Naive thymus-derived CD8-positive, alpha-beta T cell (primary cell): Measurements from ENCODE around the gene BLOC1S4. TPM values are rescaled to one million over a fixed set of nuclear protein-coding genes. Genes with fewer than 3 reads are reported as not detected.

ENCODE experiments used
- ATAC-seq, 2 donors: fragments of 150-1000 bp; cut with Tn5 transposase in 1 of 2; sonication (Bioruptor Pico), chemical (Tn5 transposase) in 1 of 2; 1 replicate in 1 of 2; 2 replicates in 1 of 2; pipeline ENCODE4 v1.10.0; 2021; ENCODE audit warnings: mild to moderate bottlenecking in 2 of 2, moderate library complexity in 2 of 2
- POLR2A ChIA-PET: fragments of 350-600 bp; sonication (Branson Sonifier 250); formaldehyde crosslinking; loops from one replicate; lab custom pipeline; 2021; ENCODE audit warnings: antibody characterized with exemption; lab: Charles Lee
- DNase-seq, 10 donors: peaks; one replicate each; pipeline versions ENCODE4 v3.0.0 to v3.0.0-alpha.2; 2020 to 2022
- H3K27ac Mint-ChIP-seq, 10 donors: one replicate each; pipeline ENCODE4 v1.8.0; 2020 to 2022; ENCODE audit warnings: mild to moderate bottlenecking in 10 of 10, mixed read lengths in 10 of 10, moderate library complexity in 4 of 10, inconsistent platforms in 1 of 10
- H3K27me3 Mint-ChIP-seq, 5 donors: one replicate each; pipeline ENCODE4 v1.8.0; 2021 to 2022; ENCODE audit warnings: mixed read lengths in 5 of 5
- H3K36me3 Mint-ChIP-seq, 3 donors: one replicate each; pipeline ENCODE4 v1.8.0; 2020 to 2022; ENCODE audit warnings: mixed read lengths in 3 of 3, mild to moderate bottlenecking in 2 of 3, inconsistent platforms in 1 of 3
- H3K4me1 Mint-ChIP-seq, 4 donors: one replicate each; pipeline ENCODE4 v1.8.0; 2021 to 2022; ENCODE audit warnings: mixed read lengths in 4 of 4
- H3K4me3 Mint-ChIP-seq, 10 donors: one replicate each; pipeline ENCODE4 v1.8.0; 2020 to 2022; ENCODE audit warnings: mild to moderate bottlenecking in 10 of 10, mixed read lengths in 10 of 10, moderate library complexity in 6 of 10, inconsistent platforms in 1 of 10
- H3K9me3 Mint-ChIP-seq, 9 donors: one replicate each; pipeline ENCODE4 v1.8.0; 2020 to 2022; ENCODE audit warnings: mixed read lengths in 9 of 9, mild to moderate bottlenecking in 3 of 9, inconsistent platforms in 1 of 9, moderate library complexity in 1 of 9
- polyA plus RNA-seq, 3 donors: library from polyadenylated mRNA; unstranded; fragments of 300-500 nt; fragmentation: Illumina TruSeq; gene quantifications; one replicate each; pipeline ENCODE4 v1.2.3, GENCODE V29; 2021
- total RNA-seq, 8 experiments: library from RNA in 2 of 8; stranded (reverse) in 2 of 8; gene quantifications; one replicate each; pipeline ENCODE4 v1.2.3 and lab custom pipeline; 2021 to 2026

Gene BLOC1S4
- total and polyA plus RNA-seq, 5 experiments from 2014 or later, result 38.7 to 81.6 (median 65.8) TPM

DNA sequence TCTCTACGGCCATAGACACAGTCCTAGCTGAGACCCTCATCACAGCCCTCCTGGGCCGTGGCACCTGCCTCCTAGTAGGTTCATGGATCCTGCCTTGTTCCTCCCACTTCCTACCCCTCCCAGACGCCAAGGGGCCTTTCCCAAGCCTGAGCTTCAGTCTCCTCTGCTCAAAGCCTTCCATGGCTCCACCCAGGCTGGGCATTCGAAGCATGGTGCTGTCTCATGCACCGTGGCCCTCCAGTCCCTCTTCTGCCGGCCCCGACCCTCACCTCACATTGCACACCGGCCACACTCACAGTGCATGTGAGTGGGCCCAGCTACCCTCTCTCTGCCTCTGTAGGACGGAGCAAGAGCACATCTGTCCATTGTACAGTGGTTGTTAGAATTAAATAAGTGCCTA is 44.9 kb downstream of the BLOC1S4 start:
- Mint-ChIP-seq H3K9me3 (no peaks in the 10 kb centered on the region), H3K27ac (peak overlapping the region in 4 of 10 donors; percentile 49 to 91 (median 82)), H3K36me3 (no peaks in the 10 kb centered on the region), H3K4me3 (peak overlapping the region in 3 of 10 donors; percentile 25 to 72 (median 72)), H3K27me3 (peaks cover 0 to 2% (median 0%) of the 10 kb centered on the region in 5 donors), H3K4me1 (peaks cover 10 to 37% (median 15%) of the 10 kb centered on the region in 4 donors)
- DNase-seq (no peak), ATAC-seq (no peak)
- POLR2A ChIA-PET, result interaction anchor here (1.3 to 3.4 kb wide), 2 partner anchors 17 to 21 kb away, joined by 3 to 20 read pairs; partner anchors contain the start of gene KIAA0232

DNA sequence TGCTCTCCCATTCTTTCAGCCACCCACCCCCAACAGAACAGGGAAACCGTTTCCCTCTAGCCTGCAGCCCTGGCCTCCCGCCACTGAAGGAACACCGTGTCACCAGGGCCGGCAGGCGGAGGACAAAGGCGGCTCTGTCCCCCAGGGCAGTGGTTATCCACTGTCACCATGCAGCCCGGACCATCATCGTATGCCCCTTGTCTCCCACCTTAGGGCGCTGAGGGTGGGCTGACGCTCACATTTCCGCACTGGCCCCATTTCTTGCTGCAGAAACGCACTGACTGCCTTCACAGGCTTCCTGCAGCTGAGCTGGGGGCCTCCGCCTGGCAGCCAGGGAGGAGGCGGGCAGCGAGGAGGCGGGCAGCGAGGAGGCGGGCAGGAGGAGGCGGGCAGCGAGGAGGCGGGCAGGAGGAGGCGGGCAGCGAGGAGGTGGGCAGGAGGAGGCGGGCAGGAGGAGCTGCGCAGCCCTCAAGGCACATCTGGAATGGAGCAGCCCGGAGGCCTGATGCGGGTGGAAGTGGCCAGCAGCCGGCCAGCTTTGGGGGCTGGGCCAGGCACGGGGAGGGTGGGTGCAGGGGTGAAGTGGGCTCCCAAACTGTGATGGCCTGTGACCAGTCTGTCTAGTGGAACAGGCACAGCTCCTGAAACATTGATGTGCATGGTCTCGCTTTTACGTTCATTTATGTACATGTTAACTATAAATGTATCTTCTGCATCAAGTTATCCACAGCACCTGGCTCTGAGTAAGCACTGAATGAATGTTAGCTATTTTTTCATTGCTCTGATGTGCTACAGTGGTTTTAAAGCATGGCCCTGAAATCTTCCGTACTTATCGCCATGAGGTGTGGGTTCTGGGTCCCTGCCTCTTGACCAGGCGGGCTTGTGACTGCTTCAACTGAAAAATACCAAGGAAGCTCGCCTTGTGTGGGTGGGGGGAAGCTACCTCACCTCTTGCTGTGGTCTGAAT is 46.0 kb downstream of the BLOC1S4 start:
- POLR2A ChIA-PET, result interaction anchor here (1.3 to 3.4 kb wide), 3 partner anchors 15 to 20 kb away, joined by 3 to 20 read pairs (median 3); partner anchors contain the start of gene KIAA0232
- peak overlapping the region in 9 of 10 donors; percentile 35 to 91 (median 78) for H3K27ac Mint-ChIP-seq
- peaks cover 0 to 2% (median 0%) of the 10 kb centered on the region in 5 donors for H3K27me3 Mint-ChIP-seq
- peaks cover 15 to 47% (median 22%) of the 10 kb centered on the region in 4 donors for H3K4me1 Mint-ChIP-seq
- ATAC-seq, result peak; percentile 44 to 92
- peak overlapping the region; percentile 37 to 77 (median 71) for H3K4me3 Mint-ChIP-seq
- no peaks in the 10 kb centered on the region for H3K9me3 Mint-ChIP-seq
- DNase-seq, result peak in 3 of 10 donors; percentile 17 to 46 (median 29)
- no peaks in the 10 kb centered on the region for H3K36me3 Mint-ChIP-seq

DNA sequence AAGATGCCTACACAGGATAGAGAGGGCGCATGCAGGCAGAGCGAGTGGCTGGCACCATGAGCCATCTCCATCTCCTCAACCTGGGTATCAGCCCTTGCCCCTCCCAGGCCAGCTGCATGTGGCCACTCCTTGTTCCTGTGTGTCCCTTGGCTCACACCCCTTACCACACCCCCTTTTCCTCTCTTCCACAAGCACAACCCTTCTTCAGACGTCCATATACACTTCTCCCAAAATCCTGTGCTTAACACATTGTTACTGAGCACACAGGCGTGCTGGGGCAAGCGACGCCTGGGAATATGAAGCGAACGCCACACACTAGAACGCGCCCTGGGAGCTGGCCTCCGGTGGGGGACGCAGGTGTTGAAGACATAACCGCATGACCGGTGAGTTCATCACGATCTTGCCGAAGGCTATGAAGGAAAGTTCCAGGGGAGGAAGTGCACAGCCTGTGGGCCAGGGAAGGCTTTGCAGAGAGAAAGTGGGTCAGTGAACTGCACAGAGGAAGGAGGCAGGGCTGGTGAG is 47.4 kb downstream of the BLOC1S4 start:
- H3K4me3 Mint-ChIP-seq, result no peak overlapping the region
- H3K36me3 Mint-ChIP-seq, result no peaks in the 10 kb centered on the region
- peaks cover 15 to 59% (median 30%) of the 10 kb centered on the region in 4 donors for H3K4me1 Mint-ChIP-seq
- peaks cover 0 to 2% (median 0%) of the 10 kb centered on the region in 5 donors for H3K27me3 Mint-ChIP-seq
- peak overlapping the region in 2 of 10 donors; percentile 26 to 42 for H3K27ac Mint-ChIP-seq
- DNase-seq, result no peak
- POLR2A ChIA-PET, result interaction anchor here (3.4 kb wide), 1 partner anchor 19 kb away, joined by 20 read pairs; the partner anchor contains the start of gene KIAA0232
- H3K9me3 Mint-ChIP-seq, result no peaks in the 10 kb centered on the region
- no peak for ATAC-seq

DNA sequence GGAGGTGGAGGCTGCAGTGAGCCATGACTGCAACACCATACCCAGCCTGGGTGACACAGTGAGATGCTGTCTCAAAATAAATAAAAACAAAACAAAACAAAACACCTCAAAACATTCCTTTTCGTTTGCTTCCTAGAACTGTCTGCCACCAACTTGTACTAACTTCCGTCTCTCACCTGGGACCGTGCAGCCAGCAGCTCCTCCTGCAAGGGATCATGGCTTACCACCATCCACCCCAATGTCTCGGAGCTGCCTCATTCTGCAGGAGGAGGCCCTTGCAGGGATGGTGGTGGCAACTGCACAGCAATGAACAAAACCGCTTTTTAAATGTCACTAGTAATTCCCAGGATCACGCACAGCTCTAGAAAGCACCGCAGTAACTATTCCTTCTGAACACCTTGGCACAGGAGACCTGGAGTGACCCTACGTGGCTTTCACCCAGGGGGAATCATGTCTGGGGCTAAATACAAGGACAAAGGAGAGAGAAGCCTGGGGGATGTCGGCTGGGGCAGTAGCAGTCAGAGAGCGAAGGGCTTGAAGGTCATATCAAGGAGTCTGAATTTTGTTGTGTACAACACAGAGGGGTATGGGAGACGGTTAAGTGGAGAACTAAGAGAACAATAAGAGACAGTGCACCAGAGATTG is 49.1 kb downstream of the BLOC1S4 start:
- H3K36me3 Mint-ChIP-seq, result no peaks in the 10 kb centered on the region
- peaks cover 18 to 74% (median 47%) of the 10 kb centered on the region in 4 donors for H3K4me1 Mint-ChIP-seq
- no peak overlapping the region for H3K4me3 Mint-ChIP-seq
- no peak for DNase-seq
- H3K27me3 Mint-ChIP-seq, result peaks cover 0 to 2% (median 0%) of the 10 kb centered on the region in 5 donors
- peak overlapping the region in 2 of 10 donors; percentile 67 to 79 for H3K27ac Mint-ChIP-seq
- POLR2A ChIA-PET, result no interaction called here
- no peak for ATAC-seq
- no peaks in the 10 kb centered on the region for H3K9me3 Mint-ChIP-seq

DNA sequence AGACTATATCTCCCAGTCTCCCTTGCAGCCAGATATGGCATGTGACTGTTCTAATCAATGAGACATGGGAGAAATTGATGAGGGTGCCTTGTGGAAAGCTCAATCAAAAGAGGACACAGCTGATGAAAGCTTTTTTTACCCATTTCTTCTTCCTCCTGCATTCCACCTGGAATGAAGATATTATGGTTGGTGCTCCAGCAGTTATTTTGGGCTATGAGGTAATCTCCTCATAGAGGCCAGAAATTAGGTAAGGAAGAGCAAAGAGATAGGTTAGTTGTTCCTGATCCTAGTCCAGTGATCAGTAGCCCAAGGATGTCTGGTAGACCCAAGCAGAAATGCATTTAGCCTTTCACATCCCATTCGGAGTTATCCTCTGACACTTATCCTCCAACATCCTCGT is 49.7 kb downstream of the BLOC1S4 start:
- Mint-ChIP-seq H3K36me3 (no peaks in the 10 kb centered on the region), H3K27ac (peak overlapping the region in 1 of 10 donors; percentile 71), H3K4me1 (peaks cover 18 to 77% (median 49%) of the 10 kb centered on the region in 4 donors), H3K4me3 (no peak overlapping the region), H3K9me3 (no peaks in the 10 kb centered on the region), H3K27me3 (peaks cover 0 to 2% (median 0%) of the 10 kb centered on the region in 5 donors)
- DNase-seq (no peak), ATAC-seq (no peak)
- POLR2A ChIA-PET, result interaction anchor here (5.3 kb wide), 1 partner anchor 14 kb away, joined by 82 read pairs; the partner anchor contains the start of gene KIAA0232

Other genes starting within 250 kb of the BLOC1S4 start
- gene PPP2R2C, start 243.6 kb upstream of the BLOC1S4 start, total RNA-seq, result not detected
- gene PPP2R2C, start 243.6 kb upstream of the BLOC1S4 start, polyA plus RNA-seq, result not detected
- 10 to 100 TPM; 41.2 to 43.2 TPM for gene MAN2B2, start 141.0 kb upstream of the BLOC1S4 start, total RNA-seq
- 10 to 100 TPM; 11.8 to 30.4 (median 14.4) TPM for gene MAN2B2, start 141.0 kb upstream of the BLOC1S4 start, polyA plus RNA-seq
- gene MRFAP1, start 75.5 kb upstream of the BLOC1S4 start, total RNA-seq, result 100 to 1,000 TPM; 148 to 153 TPM
- gene MRFAP1, start 75.5 kb upstream of the BLOC1S4 start, polyA plus RNA-seq, result 100 to 1,000 TPM; 141 to 186 (median 155) TPM
- 1 to 10 TPM in 1 of 2 experiments, under 1 TPM in 1; 0.39 to 3.0 TPM for gene S100P, start 22.3 kb upstream of the BLOC1S4 start, total RNA-seq
- 1 to 10 TPM in 1 of 3 donors, not detected in 2; 3.2 TPM for gene S100P, start 22.3 kb upstream of the BLOC1S4 start, polyA plus RNA-seq
- gene MRFAP1L1, start 6.3 kb upstream of the BLOC1S4 start, total RNA-seq, result 100 to 1,000 TPM; 123 to 127 TPM
- 100 to 1,000 TPM; 102 to 124 (median 105) TPM for gene MRFAP1L1, start 6.3 kb upstream of the BLOC1S4 start, polyA plus RNA-seq
- 10 to 100 TPM; 29.9 to 31.0 TPM for gene KIAA0232, start 66.6 kb downstream of the BLOC1S4 start, total RNA-seq
- gene KIAA0232, start 66.6 kb downstream of the BLOC1S4 start, polyA plus RNA-seq, result 10 to 100 TPM; 11.9 to 15.4 (median 13.7) TPM
- gene TBC1D14, start 193.7 kb downstream of the BLOC1S4 start, total RNA-seq, result 10 to 100 TPM; 77.3 to 78.2 TPM
- 10 to 100 TPM; 34.8 to 47.0 (median 36.7) TPM for gene TBC1D14, start 193.7 kb downstream of the BLOC1S4 start, polyA plus RNA-seq